ENCODE measurements around the gene OOSP4A. TPM values are rescaled to one million over a fixed set of nuclear protein-coding genes. Genes with fewer than 3 reads are reported as not detected.

Gene OOSP4A
- total and polyA plus RNA-seq, 2 of the 4 experiments (the other 2 are of a cell fraction): not detected

DNA sequence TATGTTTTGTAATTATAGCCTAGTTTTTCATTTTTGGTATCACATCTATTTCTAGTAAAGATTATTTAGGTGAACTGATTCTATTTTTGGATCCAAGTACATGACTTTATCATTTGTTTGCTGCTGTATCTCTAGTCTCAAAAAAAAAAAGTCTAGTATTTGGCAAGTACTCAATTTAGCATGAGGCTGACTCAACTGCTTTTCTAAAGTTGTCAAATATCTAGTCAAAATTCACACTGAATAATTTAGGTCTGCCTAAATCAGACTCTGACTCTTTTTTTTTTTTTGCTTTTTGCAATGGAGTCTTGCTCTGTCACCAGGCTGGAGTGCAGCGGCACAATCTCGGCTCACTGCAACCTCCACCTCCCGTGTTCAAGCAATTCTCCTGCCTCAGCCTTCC lies 2.4 kb downstream of the OOSP4A start:
- H3K4ac ChIP-seq (ENCODE audit: low read depth, low read length): no peak overlapping the region
- H2AK5ac ChIP-seq (ENCODE audit: low read depth, low read length): no peak overlapping the region
- H2BK15ac ChIP-seq (ENCODE audit: low read depth, low read length): no peak overlapping the region
- no peaks in the 10 kb centered on the region for H4K20me1 ChIP-seq (ENCODE audit: insufficient read depth, low read length)
- ChIA-PET POLR2A (ENCODE audit: unreplicated experiment) (no interaction called here), CTCF (no interaction called here)
- no peak overlapping the region for H4K91ac ChIP-seq (ENCODE audit: insufficient read depth, low read depth, low read length)
- H2AFZ ChIP-seq (replicated peaks; ENCODE audit: low read length, poor library complexity): no peak overlapping the region
- intact Hi-C loops (cut with micrococcal nuclease): no loop called here
- H3K36me3 ChIP-seq (ENCODE audit: control insufficient read depth, insufficient read depth, low read length): no peaks in the 10 kb centered on the region
- no peak overlapping the region for H2BK120ac ChIP-seq (ENCODE audit: low read depth, low read length)
- no peaks in the 10 kb centered on the region for H3K27me3 ChIP-seq (ENCODE audit: control insufficient read depth, insufficient read depth, low read length)
- no peak overlapping the region for H2BK20ac ChIP-seq (ENCODE audit: low read depth, low read length)
- no peak overlapping the region for H4K5ac ChIP-seq (ENCODE audit: low read depth, low read length)
- H3K18ac ChIP-seq (ENCODE audit: low read depth, low read length): no peak overlapping the region
- no peak overlapping the region for H3K4me2 ChIP-seq (ENCODE audit: low read depth, low read length)
- no peak for DNase-seq
- H3K79me1 ChIP-seq (ENCODE audit: low read depth in 1 of 2, low read length in 2 of 2): no peaks in the 10 kb centered on the region
- no peak overlapping the region for H2BK5ac ChIP-seq (ENCODE audit: low read depth, low read length, poor library complexity, severe bottlenecking)
- H3K27ac ChIP-seq (ENCODE audit: insufficient read depth, low read length): no peak overlapping the region
- H3K9me3 ChIP-seq (ENCODE audit: control insufficient read depth, insufficient read depth, low read length): no peaks in the 10 kb centered on the region
- H3K9ac ChIP-seq (ENCODE audit: low read depth, low read length): no peak overlapping the region
- no peak overlapping the region for H3K56ac ChIP-seq (ENCODE audit: extremely low read depth, insufficient read depth, low read length)
- in situ Hi-C loops (cut with MboI; ENCODE audit: low sequenced_read_pairs): no loop called here
- no peaks in the 10 kb centered on the region for H3K9me1 ChIP-seq (ENCODE audit: insufficient read depth, low read length)
- no peak overlapping the region for H3K14ac ChIP-seq (replicated peaks; ENCODE audit: low read depth, low read length)
- no peak overlapping the region for H3K23ac ChIP-seq (ENCODE audit: low read depth, low read length)
- H4K8ac ChIP-seq (ENCODE audit: low read depth in 2 of 2, low read length in 2 of 2): no peak overlapping the region
- dilution Hi-C loops (cut with HindIII; ENCODE audit: low sequenced_read_pairs, unreplicated experiment): no loop called here
- H3K4me3 ChIP-seq (ENCODE audit: insufficient read depth, low read depth, low read length): no peak overlapping the region
- H3K4me1 ChIP-seq (ENCODE audit: control insufficient read depth, insufficient read depth, low read length): no peaks in the 10 kb centered on the region
- no CpG with 5 or more reads among the region's 3 CpGs for WGBS, 2 experiments (ENCODE audit: extremely low coverage in 2 of 2, insufficient read length in 1 of 2)
- H2AK9ac ChIP-seq (replicated peaks; ENCODE audit: low read depth, low read length, poor library complexity): no peak overlapping the region
- TF ChIP-seq MAZ (IDR thresholded peaks at IDR 0.05; ENCODE audit: borderline replicate concordance, low read depth, low read length): no peak
- no TSS peak for BruUV-seq (replicated peaks)
- ATAC-seq (ENCODE audit: low read depth): no peak

Data from IMR-90 (cell line).